Panc1 (cell line): Measurements from ENCODE around the gene UBTD1. TPM values are rescaled to one million over a fixed set of nuclear protein-coding genes. Genes with fewer than 3 reads are reported as not detected.

ENCODE experiments used
- ATAC-seq: fragments of 200-7000 bp; cut with Tn5 transposase; 2 replicates; pipeline ENCODE4 v1.9.1; 2020; ENCODE audit warnings: mild to moderate bottlenecking, moderate library complexity
- BruUV-seq: library from RNA; stranded (reverse); fragments of 400-500 nt; replicated peaks from 2 replicates; lab custom pipeline; 2021; lab: Mats Ljungman, UMichigan
- CTCF ChIA-PET: fragments of 300-600 bp; sonication (Branson Sonifier 250); formaldehyde crosslinking; loops from one replicate; lab custom pipeline; 2022; ENCODE audit warnings: antibody characterized with exemption; lab: Charles Lee
- POLR2A ChIA-PET: fragments of 300-600 bp; sonication (Branson Sonifier 250); formaldehyde crosslinking; loops from one replicate; lab custom pipeline; 2022; ENCODE audit warnings: antibody characterized with exemption; lab: Charles Lee
- DNase-seq: peaks from one replicate; pipeline ENCODE4 v3.0.0-alpha.2; 2010; ENCODE audit warnings: low read depth, low spot score
- H3K27ac ChIP-seq: 2 replicates; pipeline ENCODE4 v1.5.1; 2011; ENCODE audit warnings: mild to moderate bottlenecking, low read length, inconsistent platforms
- H3K27me3 ChIP-seq: fragments of 200-500 bp; sonication (Bioruptor generic); 2 replicates; pipeline ENCODE4 v1.6.0; 2014; ENCODE audit warnings: low read length, inconsistent platforms; ENCODE audit not compliant: control insufficient read depth, insufficient read depth
- H3K36me3 ChIP-seq: fragments of 200-500 bp; sonication (Bioruptor generic); 2 replicates; pipeline ENCODE4 v1.5.1; 2014; ENCODE audit warnings: inconsistent platforms, mild to moderate bottlenecking, low read length, moderate library complexity; ENCODE audit not compliant: control insufficient read depth, insufficient read depth
- H3K4me1 ChIP-seq: 2 replicates; pipeline ENCODE4 v1.5.1; 2011; ENCODE audit warnings: inconsistent platforms, mild to moderate bottlenecking, low read length, moderate library complexity; ENCODE audit not compliant: control insufficient read depth, insufficient read depth
- H3K4me3 ChIP-seq, 2 experiments: 2 replicates each; pipeline ENCODE4 v1.5.1; 2011 to 2012; ENCODE audit warnings: low read depth in 2 of 2, low read length in 2 of 2, mild to moderate bottlenecking in 2 of 2, inconsistent platforms in 1 of 2, moderate library complexity in 1 of 2
- H3K9me3 ChIP-seq: fragments of 200-500 bp; sonication (Bioruptor generic); 2 replicates; pipeline ENCODE4 v1.5.1; 2014; ENCODE audit warnings: low read depth, mild to moderate bottlenecking, inconsistent platforms, low read length, moderate library complexity; ENCODE audit not compliant: control insufficient read depth, insufficient read depth
- CTCF ChIP-seq: fragments of 450-650 bp; IDR thresholded peaks from 2 replicates; pipeline ENCODE4 v1.5.1; 2017; ENCODE audit warnings: mild to moderate bottlenecking
- POLR2AphosphoS5 ChIP-seq: IDR thresholded peaks from 2 replicates; pipeline ENCODE4 v1.6.1; 2012; ENCODE audit warnings: mild to moderate bottlenecking, low read depth, low read length, moderate library complexity
- REST ChIP-seq, 2 experiments: IDR thresholded peaks; 2 replicates each; pipeline ENCODE4 v1.6.1; 2011 to 2012; ENCODE audit warnings: low read depth in 2 of 2, control low read depth in 1 of 2, low read length in 1 of 2, mild to moderate bottlenecking in 1 of 2, moderate library complexity in 1 of 2; ENCODE audit not compliant: insufficient read depth in 1 of 2
- SIN3A ChIP-seq: IDR thresholded peaks from 2 replicates; pipeline ENCODE4 v1.6.1; 2012; ENCODE audit warnings: low read depth, mild to moderate bottlenecking, low read length, moderate library complexity, borderline replicate concordance; ENCODE audit not compliant: insufficient read depth
- TCF7L2 ChIP-seq: IDR thresholded peaks from 2 replicates; pipeline ENCODE4 v1.6.1; 2011; ENCODE audit warnings: mild to moderate bottlenecking, low read depth, low read length, inconsistent platforms
- in situ Hi-C: cut with HindIII; loops from 2 replicates; pipeline ENCODE4 v1.10.0; 2016; ENCODE audit warnings: low sequenced_read_pairs, low pct_unique_long_range_greater_than_20kb
- intact Hi-C: fragments of 100-400 bp; cut with micrococcal nuclease; formaldehyde crosslinking; loops from one replicate; pipeline ENCODE4 v1.10.0; 2022; ENCODE audit not compliant: unreplicated experiment
- total RNA-seq: library from RNA; stranded (reverse); gene quantifications from one replicate; pipeline ENCODE4 v1.2.1, GENCODE V29; 2021; ENCODE audit not compliant: unreplicated experiment

The UBTD1 gene
- total RNA-seq, 1 experiment from 2014 or later, result 55.6 TPM

- DNase-seq (no peak), ATAC-seq (no peak)
- Histone ChIP-seq H3K4me1 (peaks cover 14% of the 10 kb centered on the region; the same call in 1 of the 2 replicates), H3K27me3 (no peaks in the 10 kb centered on the region), H3K27ac (peak overlapping the region; percentile 19; the same call in 1 of the 2 replicates), H3K4me3 (no peak overlapping the region), H3K9me3 (no peaks in the 10 kb centered on the region), H3K36me3 (no peaks in the 10 kb centered on the region)
- in situ Hi-C loops, result no loop called here
- CTCF ChIA-PET, result no interaction called here
- intact Hi-C loops, result no loop called here
- BruUV-seq, result no TSS peak
- POLR2A ChIA-PET, result no interaction called here
- no peak for TF ChIP-seq SIN3A
- no peak for TF ChIP-seq CTCF
- TF ChIP-seq POLR2AphosphoS5, result no peak
- TF ChIP-seq REST (IDR thresholded peaks at IDR 0.05; ENCODE audit: insufficient read depth in 1 of 2, low read depth in 2 of 2, low read length in 1 of 2), result no peak
- no peak for TF ChIP-seq TCF7L2
Observed at GRCh38 chr10:97597778-97598177, 99.1 kb downstream of the UBTD1 start.

- POLR2A ChIA-PET, result no interaction called here
- no peak overlapping the region for H3K27ac ChIP-seq
Observed at GRCh38 chr10:97598407-97599271, 99.9 kb downstream of the UBTD1 start.

More at GRCh38 chr10:97598407-97599271, 99.9 kb downstream of the UBTD1 start:
- in situ Hi-C loops (no loop called here), intact Hi-C loops (no loop called here)
- no peak for TF ChIP-seq SIN3A
- TF ChIP-seq REST (IDR thresholded peaks at IDR 0.05; ENCODE audit: insufficient read depth in 1 of 2, low read depth in 2 of 2, low read length in 1 of 2), result no peak
- TF ChIP-seq CTCF, result no peak
- no peak for TF ChIP-seq TCF7L2
- no peak for TF ChIP-seq POLR2AphosphoS5
- DNase-seq (no peak), ATAC-seq (no peak)
- H3K36me3 ChIP-seq, result no peaks in the 10 kb centered on the region
- no TSS peak for BruUV-seq
- CTCF ChIA-PET, result no interaction called here
- H3K27me3 ChIP-seq, result no peaks in the 10 kb centered on the region
- no peak overlapping the region for H3K4me3 ChIP-seq
- no peaks in the 10 kb centered on the region for H3K9me3 ChIP-seq
- H3K4me1 ChIP-seq, result peaks cover 14% of the 10 kb centered on the region; the same call in 1 of the 2 replicates
